A549 treated with CpdA at 1 μM for 4 hours (cell line): ENCODE results near the gene HAVCR2. TPM values are rescaled to one million over a fixed set of nuclear protein-coding genes. Genes with fewer than 3 reads are reported as not detected.

ENCODE experiments used
- total RNA-seq: library from RNA; stranded (reverse); fragments of 200-300 nt; extraction: Qiagen RNA extraction; gene quantifications from 5 replicates; pipeline ENCODE4 v1.2.3, GENCODE V29; 2022; ENCODE audit warnings: low read depth

The HAVCR2 gene
- 0.29 to 0.57 TPM (median 0.52 TPM) in 5 replicates for total RNA-seq

DNA sequence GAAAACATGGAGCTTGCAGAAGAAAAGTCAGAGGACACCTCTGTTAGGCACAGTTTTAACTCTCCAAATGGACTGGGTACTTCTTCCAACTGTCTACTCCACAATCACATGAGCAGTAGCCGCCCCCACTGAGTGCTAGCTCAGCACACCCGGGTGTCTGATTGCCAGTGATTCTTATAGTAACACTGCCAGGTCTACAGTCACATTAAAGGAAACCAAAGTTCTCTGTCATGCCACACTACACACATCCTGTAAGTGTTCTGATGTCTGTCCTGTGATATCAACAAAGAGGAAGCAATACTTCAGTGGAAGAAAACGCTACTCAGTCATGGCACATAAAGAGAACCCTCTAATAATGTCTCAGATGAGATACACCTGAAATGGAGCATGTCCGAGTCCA is at the start of gene HAVCR2:
Gene HAVCR2, minus strand, starts transcription at position 69 of the 400 bp plus-strand sequence. Its CDS starts 61 bp downstream, at position 8.

DNA sequence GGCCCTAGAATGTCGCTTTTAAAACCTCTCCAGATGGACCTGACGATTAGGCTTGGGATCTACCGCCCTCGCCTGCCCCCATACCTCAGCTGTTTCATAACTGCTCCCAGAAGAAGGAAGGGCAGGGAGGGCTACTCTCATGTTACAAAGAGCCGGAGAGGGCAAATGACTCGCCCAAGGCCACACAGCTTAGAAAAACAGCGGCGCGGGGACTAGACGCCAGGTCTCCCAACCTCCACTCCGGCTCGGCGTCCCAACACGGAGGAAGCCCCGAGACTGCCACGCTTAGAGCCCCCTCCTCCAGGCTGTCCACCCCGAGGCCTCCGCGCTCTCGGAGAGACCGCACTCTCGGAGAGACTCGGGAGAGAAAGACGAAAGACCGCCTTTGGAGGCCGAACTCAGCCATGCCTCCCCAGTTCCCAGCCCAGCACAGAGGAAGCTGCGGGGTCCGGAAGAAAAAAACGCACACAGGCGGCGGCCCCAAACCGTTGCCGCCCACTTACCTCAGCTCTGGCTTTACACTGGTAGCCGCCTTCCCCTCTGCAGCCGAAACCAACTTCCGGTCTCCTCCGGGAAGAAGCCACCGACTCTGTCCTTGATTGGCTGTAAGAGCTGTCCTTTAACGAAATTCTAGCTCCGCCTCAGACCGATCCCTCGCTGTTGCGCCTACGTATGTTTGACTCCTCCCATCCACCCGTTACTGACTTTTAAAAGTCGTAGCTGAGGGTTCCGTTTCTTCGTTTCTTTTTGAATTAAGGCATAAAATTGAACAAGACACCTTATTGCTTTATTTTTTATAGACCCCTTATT is 33.7 kb upstream of the HAVCR2 start, which contains the start of gene MED7:
Gene MED7, minus strand, starts transcription at position 549 of the 810 bp plus-strand sequence. CDS start 3,434 bp downstream, outside the sequence.

DNA sequence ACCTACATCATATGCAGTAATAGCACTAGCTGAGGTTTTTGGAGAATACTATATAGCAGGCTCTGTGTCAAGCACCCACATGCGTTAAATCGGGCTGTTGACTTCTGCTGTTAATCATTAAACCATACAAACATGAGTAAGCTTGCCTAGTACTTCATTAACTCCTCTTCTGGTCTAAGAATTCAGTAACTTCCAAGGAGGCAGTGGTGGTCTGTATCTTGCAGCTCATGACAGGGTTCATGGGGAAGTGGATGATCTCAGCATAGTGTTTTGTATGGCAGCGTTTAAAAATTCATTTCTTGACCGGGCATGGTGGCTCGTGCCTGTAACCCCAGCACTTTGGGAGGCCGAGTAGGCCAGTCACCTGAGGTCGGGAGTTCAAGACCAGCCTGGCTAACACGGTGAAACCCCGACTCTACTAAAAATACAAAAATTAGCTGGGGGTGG is 49.7 kb downstream of the HAVCR2 start, which contains the start of gene HAVCR1:
Gene HAVCR1, minus strand, starts transcription at position 24 of the 447 bp plus-strand sequence. CDS start 1,173 bp downstream, outside the sequence.

Other genes starting within 250 kb of the HAVCR2 start
- 0.91 to 1.9 TPM (median 1.6 TPM) in 5 replicates for gene TIMD4, start 145.8 kb downstream of the HAVCR2 start, total RNA-seq
- gene HAVCR1, start 49.9 kb downstream of the HAVCR2 start, total RNA-seq: 26.6 to 46.6 TPM (median 37.2 TPM) in 5 replicates
- gene MED7, start 33.8 kb upstream of the HAVCR2 start, total RNA-seq: 13.8 to 21.1 TPM (median 16.4 TPM) in 5 replicates
- not detected in 5 replicates for gene GARIN3, start 57.2 kb upstream of the HAVCR2 start, total RNA-seq
- gene ITK, start 71.8 kb upstream of the HAVCR2 start, total RNA-seq: 0.08 to 0.19 TPM in 2 of 5 replicates, not detected in the others
- gene CYFIP2, start 157.1 kb upstream of the HAVCR2 start, total RNA-seq: 15.3 to 21.0 TPM (median 20.7 TPM) in 5 replicates